ENCODE measurements around the gene PPIF.

- no peak for TF ChIP-seq CTCF (optimal IDR thresholded peaks at IDR 0.05 in 1 of 3, IDR thresholded peaks at IDR 0.05 in 1 of 3, conservative IDR thresholded peaks at IDR 0.05 in 1 of 3; ENCODE audit: extremely low read depth in 1 of 3, insufficient read depth in 2 of 3, low read length in 3 of 3)
- no peak for TF ChIP-seq EZH2 (IDR thresholded peaks at IDR 0.05; ENCODE audit: low read length)
Observed at GRCh38 chr10:79315602-79315920, 31.7 kb upstream of the PPIF start.

Data from keratinocyte (primary cell).